Rectal smooth muscle tissue (tissue), 1 donor: ENCODE results near the gene MTCL1.

Source experiments
- H3K27ac ChIP-seq: one replicate; pipeline ENCODE4 v1.7.0; 2013; ENCODE audit warnings: low read depth, low read length, inconsistent platforms
- H3K27me3 ChIP-seq: one replicate; pipeline ENCODE4 v1.7.0; 2013; ENCODE audit warnings: low read length; ENCODE audit not compliant: control insufficient read depth, insufficient read depth
- H3K36me3 ChIP-seq: one replicate; pipeline ENCODE4 v1.7.0; 2013; ENCODE audit warnings: low read length; ENCODE audit not compliant: control insufficient read depth, insufficient read depth
- H3K4me1 ChIP-seq: one replicate; pipeline ENCODE4 v1.7.0; 2013; ENCODE audit warnings: low read length; ENCODE audit not compliant: control insufficient read depth, insufficient read depth
- H3K4me3 ChIP-seq: one replicate; pipeline ENCODE4 v1.7.0; 2013; ENCODE audit warnings: low read length
- H3K9ac ChIP-seq: one replicate; pipeline ENCODE4 v1.7.0; 2013; ENCODE audit warnings: low read length

Gene MTCL1

DNA sequence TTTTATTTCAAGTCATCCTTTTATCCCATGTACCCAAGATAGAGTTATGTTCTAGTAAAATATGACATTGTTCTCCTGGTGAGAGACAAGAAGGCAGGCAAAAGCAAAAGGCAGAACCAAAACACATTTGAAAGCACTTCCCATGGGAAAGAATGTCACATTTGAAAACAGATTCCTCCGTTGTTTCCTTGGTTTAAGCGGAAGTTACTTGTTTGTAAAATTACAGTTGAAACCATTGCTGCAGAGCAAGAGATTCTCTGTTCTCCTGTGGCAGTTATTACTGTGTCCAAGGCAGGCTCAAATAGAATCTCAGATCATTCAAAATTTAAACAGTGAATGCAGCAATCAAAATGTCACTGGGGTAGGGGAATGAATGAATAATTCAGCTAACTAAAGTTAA, 149.6 kb downstream of the MTCL1 start:
- no peak overlapping the region for H3K9ac ChIP-seq
- no peaks in the 10 kb centered on the region for H3K27me3 ChIP-seq
- no peak overlapping the region for H3K27ac ChIP-seq
- H3K4me1 ChIP-seq: no peaks in the 10 kb centered on the region
- no peaks in the 10 kb centered on the region for H3K36me3 ChIP-seq
- H3K4me3 ChIP-seq: no peak overlapping the region

DNA sequence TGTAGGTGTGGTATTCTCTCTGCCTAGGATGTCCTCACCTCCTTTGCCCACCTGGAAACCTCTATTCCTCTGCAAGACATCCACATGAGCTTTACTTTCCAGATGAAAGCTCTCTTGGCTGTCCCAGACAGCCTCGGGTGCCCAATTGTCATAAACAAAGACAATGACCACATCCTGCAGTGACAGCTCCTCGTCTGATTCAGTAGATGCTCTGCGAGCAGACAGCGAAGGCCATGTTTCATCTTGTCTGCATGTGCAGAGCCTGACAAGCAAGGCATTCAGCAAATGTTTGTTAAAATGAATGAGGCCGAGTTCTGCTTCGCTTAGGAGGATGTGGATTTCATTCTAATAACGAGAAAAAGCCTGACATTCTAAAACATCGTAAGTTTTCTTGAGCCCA, 150.9 kb downstream of the MTCL1 start:
- H3K27ac ChIP-seq: no peak overlapping the region
- no peak overlapping the region for H3K4me3 ChIP-seq
- H3K4me1 ChIP-seq: no peaks in the 10 kb centered on the region
- H3K27me3 ChIP-seq: no peaks in the 10 kb centered on the region
- H3K36me3 ChIP-seq: no peaks in the 10 kb centered on the region
- H3K9ac ChIP-seq: no peak overlapping the region

- H3K27ac ChIP-seq: no peak overlapping the region
- H3K4me3 ChIP-seq: no peak overlapping the region
- no peak overlapping the region for H3K9ac ChIP-seq
- no peaks in the 10 kb centered on the region for H3K27me3 ChIP-seq
- no peaks in the 10 kb centered on the region for H3K4me1 ChIP-seq
- H3K36me3 ChIP-seq: no peaks in the 10 kb centered on the region
Observed at GRCh38 chr18:8856769-8857393, 151.5 kb downstream of the MTCL1 start.

- Histone ChIP-seq H3K4me3 (no peak overlapping the region), H3K27ac (no peak overlapping the region), H3K4me1 (no peaks in the 10 kb centered on the region), H3K27me3 (no peaks in the 10 kb centered on the region), H3K9ac (no peak overlapping the region), H3K36me3 (no peaks in the 10 kb centered on the region)
Observed at GRCh38 chr18:8857806-8858205, 152.4 kb downstream of the MTCL1 start.

DNA sequence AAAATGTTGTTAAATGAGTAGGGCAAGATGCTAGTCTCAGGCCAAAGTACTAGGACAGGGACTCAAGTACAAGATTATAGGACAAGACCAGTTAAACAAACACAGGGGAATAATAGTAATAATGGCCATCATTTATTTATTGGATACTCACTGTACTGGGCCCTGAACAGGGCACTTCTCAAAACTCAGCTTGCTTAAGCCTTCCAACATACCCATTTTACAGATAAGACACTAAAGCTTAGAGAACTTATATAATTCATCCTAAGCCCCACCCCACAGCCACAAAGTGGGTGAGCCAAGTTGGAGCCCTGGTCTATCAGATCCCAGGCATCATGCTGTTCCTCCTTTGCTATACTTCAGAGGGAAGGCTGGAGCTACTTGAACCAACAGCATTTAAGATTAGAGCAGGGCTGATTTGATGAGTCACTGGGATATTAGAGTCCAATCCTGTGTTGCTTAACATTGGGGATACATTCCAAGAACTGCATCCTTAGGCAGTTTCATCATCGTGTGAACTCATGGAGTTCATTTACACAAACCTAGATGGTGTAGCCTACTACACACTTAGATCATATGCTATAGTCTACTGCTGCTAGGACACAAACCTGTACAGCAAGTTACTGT, 153.6 kb downstream of the MTCL1 start:
- Histone ChIP-seq H3K27ac (peak overlapping the region; percentile 4), H3K4me3 (no peak overlapping the region), H3K36me3 (no peaks in the 10 kb centered on the region)

GRCh38 chr18:8860845-8861642, 155.7 kb downstream of the MTCL1 start:
- no peak overlapping the region for H3K4me3 ChIP-seq
- H3K27me3 ChIP-seq: no peaks in the 10 kb centered on the region
- no peaks in the 10 kb centered on the region for H3K4me1 ChIP-seq
- no peak overlapping the region for H3K27ac ChIP-seq
- no peaks in the 10 kb centered on the region for H3K36me3 ChIP-seq
- H3K9ac ChIP-seq: no peak overlapping the region

More for the DNA sequence above, 153.6 kb downstream of the MTCL1 start:
- Histone ChIP-seq H3K27me3 (no peaks in the 10 kb centered on the region), H3K4me1 (no peaks in the 10 kb centered on the region), H3K9ac (no peak overlapping the region)

DNA sequence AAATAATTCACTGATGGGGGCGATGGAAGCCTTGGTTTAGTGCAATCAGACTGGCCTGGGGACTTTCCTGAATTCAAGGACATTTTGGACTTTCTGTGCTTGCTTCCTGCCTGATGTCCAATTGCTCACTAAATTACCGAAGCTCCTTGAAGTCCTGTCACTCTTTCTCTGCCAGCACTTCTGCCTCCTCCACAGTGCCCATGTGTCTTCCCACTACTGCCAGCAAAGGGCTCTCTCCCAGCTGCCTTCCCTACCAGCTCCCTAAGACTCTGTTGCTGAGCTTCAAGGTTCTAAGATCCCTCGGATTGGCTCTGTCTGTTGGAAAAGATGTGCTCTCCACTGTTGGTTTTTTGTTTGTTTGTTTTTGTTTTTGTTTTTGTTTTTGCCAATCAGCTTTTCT, 158.1 kb downstream of the MTCL1 start:
- Histone ChIP-seq H3K4me1 (no peaks in the 10 kb centered on the region), H3K27ac (no peak overlapping the region), H3K4me3 (no peak overlapping the region), H3K27me3 (no peaks in the 10 kb centered on the region), H3K9ac (no peak overlapping the region), H3K36me3 (no peaks in the 10 kb centered on the region)

DNA sequence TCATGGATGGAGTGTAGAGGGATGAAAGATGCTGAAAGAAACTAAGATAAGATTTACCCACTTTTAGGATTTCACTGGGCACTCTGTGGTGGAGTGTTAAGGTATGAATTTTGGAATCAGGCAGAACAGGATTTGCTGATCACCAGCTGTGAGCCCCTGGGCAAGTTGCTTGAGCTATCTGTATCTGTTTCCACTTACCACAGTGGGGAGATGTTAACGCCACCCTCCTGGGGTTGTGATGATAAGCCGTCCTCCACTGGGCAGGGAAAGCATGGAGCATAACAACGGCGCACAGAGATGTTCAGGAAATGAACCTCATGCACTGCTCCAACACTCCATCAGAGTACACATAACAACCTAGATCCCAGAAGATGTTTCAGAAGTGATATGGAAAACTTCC, 160.6 kb downstream of the MTCL1 start:
- no peaks in the 10 kb centered on the region for H3K27me3 ChIP-seq
- no peak overlapping the region for H3K27ac ChIP-seq
- H3K9ac ChIP-seq: no peak overlapping the region
- no peaks in the 10 kb centered on the region for H3K36me3 ChIP-seq
- H3K4me3 ChIP-seq: no peak overlapping the region
- no peaks in the 10 kb centered on the region for H3K4me1 ChIP-seq

GRCh38 chr18:8866679-8867078, 161.3 kb downstream of the MTCL1 start:
- Histone ChIP-seq H3K27me3 (no peaks in the 10 kb centered on the region), H3K27ac (no peak overlapping the region), H3K4me1 (no peaks in the 10 kb centered on the region), H3K9ac (no peak overlapping the region), H3K4me3 (no peak overlapping the region), H3K36me3 (no peaks in the 10 kb centered on the region)

DNA sequence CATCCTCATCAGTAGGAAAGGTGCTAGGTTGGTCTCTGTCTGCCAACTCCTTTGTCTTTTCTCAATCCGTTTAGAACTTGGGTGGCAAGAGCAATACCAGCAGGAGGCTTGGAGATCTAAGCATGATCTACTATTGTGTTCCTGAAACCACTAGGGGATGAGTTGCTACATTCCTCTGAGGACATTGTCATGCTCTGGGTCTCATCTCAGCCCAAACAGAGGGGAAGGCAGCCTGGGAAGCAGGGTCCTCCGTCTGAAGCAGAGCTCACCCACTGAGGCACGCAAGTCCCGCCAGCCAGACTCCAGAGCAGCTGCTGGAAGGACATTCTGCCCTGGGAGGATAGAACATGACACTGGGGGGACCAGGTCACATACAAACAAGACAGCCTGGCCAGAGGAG, 162.9 kb downstream of the MTCL1 start:
- Histone ChIP-seq H3K36me3 (no peaks in the 10 kb centered on the region), H3K27ac (no peak overlapping the region), H3K9ac (no peak overlapping the region), H3K27me3 (no peaks in the 10 kb centered on the region), H3K4me1 (no peaks in the 10 kb centered on the region), H3K4me3 (no peak overlapping the region)

DNA sequence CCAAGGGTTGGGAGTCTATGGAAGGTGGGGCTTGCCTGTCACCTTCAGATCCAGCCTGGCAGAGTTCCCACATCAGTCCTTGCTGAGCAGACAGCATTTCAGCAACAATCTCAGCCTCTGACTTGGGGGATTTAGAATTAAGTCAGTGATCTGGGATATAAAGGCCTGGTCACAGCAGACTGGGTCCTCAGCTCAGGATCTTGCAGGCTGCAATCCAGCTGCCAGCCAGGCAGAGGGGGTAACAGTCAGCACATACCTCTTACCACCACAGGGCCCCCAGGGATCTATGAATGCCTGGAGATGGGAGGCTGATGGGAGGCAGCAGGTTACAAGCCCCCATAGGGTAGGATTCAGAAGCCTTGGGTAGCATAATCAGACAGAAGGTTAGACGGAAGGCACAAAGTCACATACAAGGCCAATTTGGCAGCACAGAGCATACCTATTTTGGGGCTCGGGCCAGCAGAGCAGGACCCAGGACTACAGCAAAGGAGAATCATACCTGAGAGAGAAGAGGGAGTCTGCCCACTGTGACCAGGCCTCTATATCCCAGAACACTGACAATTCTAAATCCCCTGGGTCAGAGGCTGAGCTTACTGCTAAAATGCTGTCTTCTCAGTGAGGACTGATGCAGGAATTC, 163.5 kb downstream of the MTCL1 start:
- Histone ChIP-seq H3K4me1 (no peaks in the 10 kb centered on the region), H3K36me3 (no peaks in the 10 kb centered on the region), H3K9ac (no peak overlapping the region), H3K4me3 (no peak overlapping the region), H3K27ac (no peak overlapping the region), H3K27me3 (no peaks in the 10 kb centered on the region)

DNA sequence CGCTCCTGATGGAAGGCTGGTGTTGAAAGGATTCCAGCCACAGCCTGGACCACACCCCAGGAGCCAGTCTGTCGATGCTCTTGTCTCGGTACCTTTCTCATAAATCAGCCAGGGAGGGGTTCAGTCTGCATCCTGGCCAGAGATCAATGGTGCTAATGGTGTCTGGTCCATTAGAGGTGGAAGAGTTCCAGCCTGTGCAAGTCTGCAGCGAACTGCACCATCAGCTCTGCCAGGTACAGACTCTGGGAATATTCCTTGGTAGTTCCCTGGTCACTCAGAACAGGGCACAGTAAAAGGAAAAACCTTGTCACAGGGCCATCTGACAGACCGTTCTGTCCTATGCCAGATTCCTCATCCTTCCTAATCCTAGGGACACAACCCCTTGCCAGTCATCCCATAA, 164.3 kb downstream of the MTCL1 start:
- no peaks in the 10 kb centered on the region for H3K27me3 ChIP-seq
- H3K9ac ChIP-seq: no peak overlapping the region
- no peak overlapping the region for H3K27ac ChIP-seq

More for the DNA sequence above, 164.3 kb downstream of the MTCL1 start:
- no peaks in the 10 kb centered on the region for H3K4me1 ChIP-seq
- no peaks in the 10 kb centered on the region for H3K36me3 ChIP-seq
- no peak overlapping the region for H3K4me3 ChIP-seq
